Mesenchymal stem cell (in vitro differentiated cells and primary cell): Measurements from ENCODE around the gene FOXL2.

ENCODE experiments used
- DNase-seq: peaks from one replicate; pipeline ENCODE4 v3.0.0-alpha.2; 2013
- H2AFZ ChIP-seq: one replicate; pipeline ENCODE4 v1.6.1; 2013; ENCODE audit warnings: low read depth, mild to moderate bottlenecking, control low read depth, inconsistent platforms, low read length, moderate library complexity
- H2AK5ac ChIP-seq: 2 replicates; pipeline ENCODE4 v1.6.1; 2013; ENCODE audit warnings: low read length, moderate library complexity, mild to moderate bottlenecking, inconsistent platforms; ENCODE audit not compliant: severe bottlenecking
- H2BK120ac ChIP-seq: one replicate; pipeline ENCODE4 v1.6.1; 2013; ENCODE audit warnings: low read depth, mild to moderate bottlenecking, inconsistent platforms, low read length, moderate library complexity
- H2BK12ac ChIP-seq, 2 experiments: one replicate each; pipeline ENCODE4 v1.6.1; 2013; ENCODE audit warnings: inconsistent platforms in 2 of 2, low read length in 2 of 2, mild to moderate bottlenecking in 2 of 2, moderate library complexity in 2 of 2, control low read depth in 1 of 2
- H2BK15ac ChIP-seq: one replicate; pipeline ENCODE4 v1.6.1; 2013; ENCODE audit warnings: mild to moderate bottlenecking, low read depth, inconsistent platforms; ENCODE audit not compliant: poor library complexity, severe bottlenecking
- H2BK5ac ChIP-seq: 2 replicates; pipeline ENCODE4 v1.6.1; 2013; ENCODE audit warnings: low read depth, mild to moderate bottlenecking, low read length, control low read depth, inconsistent platforms; ENCODE audit not compliant: poor library complexity, severe bottlenecking
- H3K14ac ChIP-seq, 2 experiments: one replicate each; pipeline ENCODE4 v1.6.1; 2013; ENCODE audit warnings: inconsistent platforms in 2 of 2, low read length in 2 of 2, control low read depth in 1 of 2, mild to moderate bottlenecking in 1 of 2, moderate library complexity in 1 of 2
- H3K18ac ChIP-seq, 2 experiments: one replicate each; pipeline ENCODE4 v1.6.1; 2013; ENCODE audit warnings: inconsistent platforms in 2 of 2, low read length in 2 of 2, control low read depth in 1 of 2, low read depth in 1 of 2, mild to moderate bottlenecking in 1 of 2
- H3K23ac ChIP-seq, 2 experiments: one replicate each; pipeline ENCODE4 v1.6.1; 2013; ENCODE audit warnings: inconsistent platforms in 2 of 2, low read length in 2 of 2, mild to moderate bottlenecking in 2 of 2, moderate library complexity in 2 of 2, control low read depth in 1 of 2
- H3K27ac ChIP-seq: 2 replicates; pipeline ENCODE4 v1.5.1; 2013; ENCODE audit warnings: mild to moderate bottlenecking, moderate library complexity, low read length, control low read depth, inconsistent platforms; ENCODE audit not compliant: poor library complexity, severe bottlenecking
- H3K27me3 ChIP-seq, 2 experiments: 2 replicates each; pipeline versions ENCODE4 v1.6.1 to v1.7.0; 2013; ENCODE audit warnings: low read length in 2 of 2, mild to moderate bottlenecking in 2 of 2, moderate library complexity in 2 of 2, control low read depth in 1 of 2, inconsistent platforms in 1 of 2; ENCODE audit not compliant: control insufficient read depth in 1 of 2, insufficient read depth in 1 of 2
- H3K36me3 ChIP-seq, 2 experiments: 2 replicates each; pipeline versions ENCODE4 v1.6.1 to v1.7.0; 2013; ENCODE audit warnings: low read length in 2 of 2, control low read depth in 1 of 2, inconsistent platforms in 1 of 2, low read depth in 1 of 2, mild to moderate bottlenecking in 1 of 2; ENCODE audit not compliant: insufficient read depth in 2 of 2, control insufficient read depth in 1 of 2
- H3K4ac ChIP-seq, 2 experiments: one replicate each; pipeline ENCODE4 v1.6.1; 2013; ENCODE audit warnings: inconsistent platforms in 2 of 2, low read length in 2 of 2, mild to moderate bottlenecking in 2 of 2, moderate library complexity in 2 of 2, control low read depth in 1 of 2, low read depth in 1 of 2
- H3K4me1 ChIP-seq: 2 replicates; pipeline ENCODE4 v1.6.1; 2013; ENCODE audit warnings: low read depth, low read length, control low read depth; ENCODE audit not compliant: control insufficient read depth, insufficient read depth
- H3K4me2 ChIP-seq: 2 replicates; pipeline ENCODE4 v1.6.1; 2013; ENCODE audit warnings: low read length, mild to moderate bottlenecking, inconsistent platforms; ENCODE audit not compliant: poor library complexity, severe bottlenecking
- H3K4me3 ChIP-seq, 2 experiments: 2 replicates each; pipeline versions ENCODE4 v1.5.1 to v1.7.0; 2013; ENCODE audit warnings: low read length in 2 of 2, mild to moderate bottlenecking in 2 of 2, control low read depth in 1 of 2, low read depth in 1 of 2; ENCODE audit not compliant: insufficient read depth in 1 of 2
- H3K79me1 ChIP-seq: replicated peaks from 2 replicates; pipeline ENCODE4 v1.6.1; 2013; ENCODE audit warnings: mild to moderate bottlenecking, control low read depth, low read length, inconsistent platforms; ENCODE audit not compliant: poor library complexity, severe bottlenecking
- H3K9ac ChIP-seq: 2 replicates; pipeline ENCODE4 v1.7.0; 2013; ENCODE audit warnings: mild to moderate bottlenecking, low read length, moderate library complexity
- H3K9me3 ChIP-seq: 2 replicates; pipeline ENCODE4 v1.7.0; 2013; ENCODE audit warnings: mild to moderate bottlenecking, low read length; ENCODE audit not compliant: control insufficient read depth
- H4K8ac ChIP-seq: one replicate; pipeline ENCODE4 v1.6.1; 2013; ENCODE audit warnings: inconsistent platforms, mild to moderate bottlenecking, low read length, moderate library complexity
- H4K91ac ChIP-seq: one replicate; pipeline ENCODE4 v1.6.1; 2013; ENCODE audit warnings: mild to moderate bottlenecking, low read length, inconsistent platforms
- WGBS: methylation state at CpG from one replicate; pipeline ENCODE4 v1.1.7; 2013; ENCODE audit warnings: mixed read lengths; 5-methylcytosine and 5-hydroxymethylcytosine counted together

Gene FOXL2

DNA sequence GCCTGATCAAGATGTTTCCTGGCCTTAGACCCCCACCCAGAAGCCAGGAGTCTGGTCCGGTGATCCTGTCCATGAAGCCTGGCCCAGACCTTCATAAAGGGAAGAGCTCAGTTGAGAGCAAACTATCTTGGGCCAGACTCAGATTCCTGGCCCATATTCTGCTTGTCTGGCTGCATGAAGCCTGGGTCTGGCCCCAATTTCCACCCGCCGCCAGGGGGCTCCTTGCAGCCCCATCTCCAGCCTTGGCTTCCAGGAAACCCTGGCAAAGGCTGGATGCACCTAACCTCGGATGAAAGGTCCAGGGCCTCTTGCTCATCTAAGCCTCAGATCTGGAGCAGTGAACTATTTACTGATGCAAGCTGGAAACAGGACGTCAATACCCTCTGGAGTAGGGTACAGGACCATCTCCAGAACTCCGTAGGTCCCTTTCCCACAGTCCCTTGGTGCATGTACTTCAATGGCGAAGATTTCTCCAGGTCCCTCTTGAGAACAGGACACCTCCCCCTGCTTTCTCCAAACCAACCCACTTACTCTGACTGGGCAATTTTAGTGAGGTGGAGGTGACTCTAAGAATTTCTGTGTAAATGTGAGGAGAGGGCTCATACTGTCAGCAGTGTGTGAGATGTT, 5.6 kb downstream of the FOXL2 start:
- H3K36me3 ChIP-seq: peaks cover 0 to 3% of the 10 kb centered on the region in 2 experiments
- no peak overlapping the region for H3K27ac ChIP-seq
- no peak overlapping the region for H2BK15ac ChIP-seq
- peaks cover 43% of the 10 kb centered on the region for H3K4me1 ChIP-seq
- H2AFZ ChIP-seq: no peak overlapping the region
- no peak overlapping the region for H3K23ac ChIP-seq
- H3K27me3 ChIP-seq: peaks cover 94 to 98% of the 10 kb centered on the region in 2 experiments
- no peak overlapping the region for H3K4me3 ChIP-seq
- no peak overlapping the region for H2AK5ac ChIP-seq
- H2BK120ac ChIP-seq: no peak overlapping the region
- no peak overlapping the region for H2BK12ac ChIP-seq
- no peak overlapping the region for H2BK5ac ChIP-seq
- H3K4ac ChIP-seq: no peak overlapping the region
- no peak overlapping the region for H4K8ac ChIP-seq
- no peak overlapping the region for H3K14ac ChIP-seq
- H3K9ac ChIP-seq: no peak overlapping the region
- DNase-seq: peak; percentile 43
- no peak overlapping the region for H3K4me2 ChIP-seq
- WGBS: 13% methylated on average over 5 of the region's 7 CpGs
- no peaks in the 10 kb centered on the region for H3K79me1 ChIP-seq
- H3K9me3 ChIP-seq: no peaks in the 10 kb centered on the region
- H4K91ac ChIP-seq: no peak overlapping the region
- no peak overlapping the region for H3K18ac ChIP-seq

DNA sequence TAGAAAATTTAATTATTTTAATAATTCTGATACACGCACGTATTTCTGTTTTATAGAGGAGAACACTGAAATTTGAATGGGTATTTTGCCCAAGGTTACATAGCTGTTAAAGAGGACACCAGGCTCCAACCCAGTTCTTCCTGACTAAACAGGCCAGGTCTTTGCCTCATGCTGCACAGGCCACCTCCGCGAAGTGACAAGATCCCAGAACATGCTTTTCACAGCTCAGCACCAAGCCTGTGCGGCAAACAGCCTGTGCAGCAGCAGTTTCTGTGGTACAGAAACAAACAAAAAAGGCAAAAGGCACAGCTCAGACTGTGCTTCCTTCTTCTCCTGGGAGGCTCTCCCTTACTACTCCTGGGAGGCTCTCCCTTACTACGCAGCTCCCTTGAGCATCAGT, 6.5 kb downstream of the FOXL2 start:
- Histone ChIP-seq H3K14ac (no peak overlapping the region), H3K9me3 (no peaks in the 10 kb centered on the region), H3K27me3 (peaks cover 92 to 98% of the 10 kb centered on the region in 2 experiments), H2BK120ac (no peak overlapping the region), H3K4me1 (peaks cover 42% of the 10 kb centered on the region), H3K9ac (no peak overlapping the region), H3K4me3 (no peak overlapping the region), H4K91ac (no peak overlapping the region), H2BK5ac (no peak overlapping the region), H2BK15ac (no peak overlapping the region), H3K4me2 (no peak overlapping the region), H4K8ac (no peak overlapping the region), H3K27ac (no peak overlapping the region), H3K36me3 (peaks cover 0 to 3% of the 10 kb centered on the region in 2 experiments), H3K4ac (no peak overlapping the region), H3K18ac (no peak overlapping the region), H3K79me1 (no peaks in the 10 kb centered on the region), H3K23ac (no peak overlapping the region), H2AFZ (no peak overlapping the region), H2AK5ac (no peak overlapping the region), H2BK12ac (no peak overlapping the region)
- no peak for DNase-seq
- WGBS: 67% methylated on average over 5 of the region's 6 CpGs

DNA sequence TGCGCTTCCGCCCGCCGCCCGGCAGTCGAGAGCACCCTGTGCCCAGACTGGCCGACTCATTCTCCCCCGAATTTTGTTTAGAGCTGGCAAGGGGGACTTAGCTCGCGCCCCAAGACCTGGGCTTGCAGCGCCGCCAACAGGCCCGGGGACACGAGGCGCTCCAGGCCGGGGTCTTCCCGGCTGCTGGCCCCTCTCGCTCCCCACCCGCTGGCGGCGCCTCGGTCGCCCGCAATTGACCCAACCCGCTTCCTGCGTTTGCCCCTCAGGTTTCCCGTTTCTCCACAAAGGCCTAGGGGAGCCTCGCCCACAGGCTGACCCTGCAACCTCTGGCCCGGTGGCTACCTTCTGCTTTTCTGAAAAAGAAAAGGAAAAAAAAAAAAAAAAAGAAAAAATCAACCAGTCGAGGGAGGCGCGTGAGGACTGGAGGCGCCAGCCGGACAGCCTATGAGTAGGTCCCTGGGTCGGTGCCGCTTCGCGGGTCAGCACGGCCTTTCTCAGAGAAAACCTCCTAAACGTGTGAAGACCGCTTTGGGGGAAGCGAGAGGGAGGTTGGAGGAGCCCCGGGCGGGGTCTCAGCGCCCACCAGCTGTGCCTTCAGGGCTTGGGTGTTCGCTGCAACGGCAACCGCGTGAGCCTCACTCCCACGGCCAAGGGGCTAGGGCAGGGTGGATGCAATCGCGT, 7.2 kb downstream of the FOXL2 start:
- Histone ChIP-seq H3K4ac (no peak overlapping the region), H3K36me3 (no peaks in the 10 kb centered on the region), H4K8ac (no peak overlapping the region), H3K4me2 (no peak overlapping the region), H3K79me1 (no peaks in the 10 kb centered on the region), H2BK15ac (no peak overlapping the region), H3K27ac (no peak overlapping the region), H3K14ac (no peak overlapping the region), H2AK5ac (no peak overlapping the region), H3K4me3 (peak overlapping the region in 1 of 2 experiments; percentile 10), H3K9me3 (no peaks in the 10 kb centered on the region), H4K91ac (no peak overlapping the region), H3K18ac (no peak overlapping the region), H2BK120ac (no peak overlapping the region), H3K27me3 (peaks cover 87 to 96% of the 10 kb centered on the region in 2 experiments), H3K4me1 (peaks cover 35% of the 10 kb centered on the region), H3K9ac (no peak overlapping the region), H3K23ac (no peak overlapping the region), H2BK12ac (no peak overlapping the region), H2BK5ac (no peak overlapping the region), H2AFZ (no peak overlapping the region)
- DNase-seq: no peak
- WGBS: 4% methylated on average over 45 of the region's 52 CpGs

DNA sequence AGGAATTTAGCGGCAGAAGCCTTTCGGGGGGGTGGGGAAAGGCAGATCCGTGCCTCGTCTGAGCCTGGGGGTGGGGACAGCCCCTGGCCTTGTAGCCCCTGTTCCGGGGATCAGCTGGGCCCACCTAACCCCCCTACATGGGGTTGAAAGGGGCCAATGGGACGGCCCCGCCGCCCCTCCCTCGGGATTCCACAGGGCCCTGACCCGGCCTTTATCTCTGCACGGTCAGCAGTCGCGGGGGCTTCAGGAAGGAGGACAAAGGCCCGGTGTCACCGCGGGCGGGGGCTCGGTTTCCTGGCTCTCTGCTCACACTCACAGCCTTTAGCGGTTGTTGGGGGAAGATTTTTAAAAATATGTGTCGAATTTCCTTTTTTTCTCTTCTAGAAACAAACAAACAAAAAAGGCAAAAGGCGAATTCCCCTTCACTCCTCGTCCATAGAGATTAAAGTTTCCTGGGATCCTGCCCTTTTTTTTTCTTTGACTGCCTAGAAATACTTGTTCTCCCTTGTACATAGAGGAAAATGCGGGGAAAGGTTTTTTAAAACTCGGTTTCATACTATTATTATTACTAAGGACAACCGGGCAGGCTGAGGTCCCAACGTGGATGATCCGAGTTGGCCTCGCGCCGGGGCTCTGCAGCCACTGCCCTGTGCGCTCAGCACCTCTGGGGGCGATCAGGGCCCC, 7.9 kb downstream of the FOXL2 start:
- no peak overlapping the region for H2BK120ac ChIP-seq
- H3K27ac ChIP-seq: no peak overlapping the region
- H3K4me1 ChIP-seq: peaks cover 33% of the 10 kb centered on the region
- H3K4me3 ChIP-seq: peak overlapping the region in 1 of 2 experiments; percentile 10
- H4K91ac ChIP-seq: no peak overlapping the region
- H3K27me3 ChIP-seq: peaks cover 87 to 96% of the 10 kb centered on the region in 2 experiments
- H3K18ac ChIP-seq: no peak overlapping the region
- H3K9ac ChIP-seq: no peak overlapping the region
- H3K14ac ChIP-seq: no peak overlapping the region
- H3K4me2 ChIP-seq: no peak overlapping the region
- no peaks in the 10 kb centered on the region for H3K36me3 ChIP-seq
- H2BK15ac ChIP-seq: no peak overlapping the region
- H3K23ac ChIP-seq: no peak overlapping the region
- H3K4ac ChIP-seq: no peak overlapping the region
- no peak overlapping the region for H2AK5ac ChIP-seq
- H2BK12ac ChIP-seq: no peak overlapping the region
- H3K79me1 ChIP-seq: no peaks in the 10 kb centered on the region
- no peak for DNase-seq
- 2% methylated on average over 22 of the region's 32 CpGs for WGBS
- H3K9me3 ChIP-seq: no peaks in the 10 kb centered on the region
- no peak overlapping the region for H2AFZ ChIP-seq
- no peak overlapping the region for H4K8ac ChIP-seq
- no peak overlapping the region for H2BK5ac ChIP-seq
